Hepatocyte (in vitro differentiated cells): ENCODE measurements around the gene CH25H.

Experiments used
- EZH2 ChIP-seq: fragments of 200-600 bp; sonication (generic); IDR thresholded peaks from 2 replicates; pipeline ENCODE4 v1.6.1; 2016; ENCODE audit warnings: antibody characterized with exemption, mild to moderate bottlenecking, borderline replicate concordance
- EZH2phosphoT487 ChIP-seq: fragments of 200-600 bp; sonication (generic); IDR thresholded peaks from one replicate; pipeline ENCODE4 v1.6.1; 2018; ENCODE audit warnings: antibody characterized with exemption, mild to moderate bottlenecking, low read depth, moderate library complexity; ENCODE audit not compliant: unreplicated experiment, severe bottlenecking
- TF ChIP-seq, protein P1 (sequence below): fragments of 200-600 bp; sonication (generic); IDR thresholded peaks from 2 replicates; pipeline ENCODE4 v1.5.1; 2016; ENCODE audit warnings: antibody characterized with exemption, mild to moderate bottlenecking; ENCODE audit not compliant: poor library complexity

DNA sequence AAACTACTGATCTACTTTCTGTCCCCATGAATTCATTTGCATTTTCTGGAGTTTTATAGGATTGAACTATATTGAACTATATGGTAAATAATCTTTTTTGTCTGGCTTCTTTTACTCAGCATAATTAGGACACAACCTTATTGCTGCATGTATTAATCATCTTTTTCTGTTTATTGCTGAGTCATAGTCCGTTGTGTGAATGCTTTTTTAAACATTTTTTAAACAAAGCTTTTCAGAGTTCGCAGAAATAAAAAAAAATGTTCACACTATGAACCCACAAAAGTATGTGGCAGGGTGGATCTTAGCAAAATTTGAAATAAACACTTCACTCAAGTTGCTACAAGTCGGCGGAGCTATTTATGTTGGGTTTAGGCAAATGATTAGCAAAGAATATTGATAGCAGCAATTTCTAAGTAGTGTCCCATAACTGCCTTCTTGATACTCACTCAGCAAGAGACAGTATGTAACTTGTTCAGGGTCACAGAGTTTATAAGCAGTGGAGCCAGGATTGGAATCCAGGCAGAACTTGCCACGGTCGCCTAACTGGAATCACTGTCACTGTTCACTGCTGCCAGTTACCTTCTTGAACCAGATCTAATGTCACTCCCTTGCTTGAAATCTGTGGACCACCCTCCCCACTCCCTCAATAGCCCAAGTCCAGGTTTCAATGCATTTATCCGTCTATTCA lies 5.6 kb downstream of the CH25H start:
- TF ChIP-seq, protein P1, sequence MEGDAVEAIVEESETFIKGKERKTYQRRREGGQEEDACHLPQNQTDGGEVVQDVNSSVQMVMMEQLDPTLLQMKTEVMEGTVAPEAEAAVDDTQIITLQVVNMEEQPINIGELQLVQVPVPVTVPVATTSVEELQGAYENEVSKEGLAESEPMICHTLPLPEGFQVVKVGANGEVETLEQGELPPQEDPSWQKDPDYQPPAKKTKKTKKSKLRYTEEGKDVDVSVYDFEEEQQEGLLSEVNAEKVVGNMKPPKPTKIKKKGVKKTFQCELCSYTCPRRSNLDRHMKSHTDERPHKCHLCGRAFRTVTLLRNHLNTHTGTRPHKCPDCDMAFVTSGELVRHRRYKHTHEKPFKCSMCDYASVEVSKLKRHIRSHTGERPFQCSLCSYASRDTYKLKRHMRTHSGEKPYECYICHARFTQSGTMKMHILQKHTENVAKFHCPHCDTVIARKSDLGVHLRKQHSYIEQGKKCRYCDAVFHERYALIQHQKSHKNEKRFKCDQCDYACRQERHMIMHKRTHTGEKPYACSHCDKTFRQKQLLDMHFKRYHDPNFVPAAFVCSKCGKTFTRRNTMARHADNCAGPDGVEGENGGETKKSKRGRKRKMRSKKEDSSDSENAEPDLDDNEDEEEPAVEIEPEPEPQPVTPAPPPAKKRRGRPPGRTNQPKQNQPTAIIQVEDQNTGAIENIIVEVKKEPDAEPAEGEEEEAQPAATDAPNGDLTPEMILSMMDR, result no peak
- TF ChIP-seq EZH2phosphoT487 (no peak), EZH2 (no peak)
